ENCODE data around the gene HORMAD2.

- TF ChIP-seq CTCF (IDR thresholded peaks at IDR 0.05; ENCODE audit: extremely low read depth in 1 of 2, insufficient read depth in 1 of 2, low read depth in 1 of 2, low read length in 2 of 2): no peak
- no peak for TF ChIP-seq POLR2AphosphoS5 (IDR thresholded peaks at IDR 0.05; ENCODE audit: insufficient read depth, low read depth, low read length)
- no peak for TF ChIP-seq JUN (IDR thresholded peaks at IDR 0.05; ENCODE audit: borderline replicate concordance, insufficient read depth, insufficient read length, low read depth)
- no peak for TF ChIP-seq EZH2 (IDR thresholded peaks at IDR 0.05; ENCODE audit: borderline replicate concordance, low read depth, low read length, severe bottlenecking)
These were observed 60.1 kb downstream of the HORMAD2 start for GRCh38 chr22:30140414-30140813.

All from endothelial cell of umbilical vein (primary cell).